Endothelial cell (in vitro differentiated cells): Measurements from ENCODE around the gene LHB. TPM values are rescaled to one million over a fixed set of nuclear protein-coding genes. Genes with fewer than 3 reads are reported as not detected.
"Not testable (repeated sequence)": the region's sequence is repeated elsewhere in the genome, so short reads cannot be mapped to it uniquely, and the experiment has no call there.

Experiments used
- DNase-seq: peaks from one replicate; pipeline ENCODE4 v3.0.0; 2021; ENCODE audit warnings: low spot score
- H3K27ac Mint-ChIP-seq: one replicate; pipeline ENCODE4 v1.8.0; 2021; ENCODE audit warnings: mixed read lengths, inconsistent platforms; ENCODE audit not compliant: unreplicated experiment
- H3K27me3 Mint-ChIP-seq: one replicate; pipeline ENCODE4 v1.8.0; 2021; ENCODE audit warnings: mild to moderate bottlenecking, moderate library complexity, mixed read lengths, inconsistent platforms; ENCODE audit not compliant: unreplicated experiment
- H3K36me3 Mint-ChIP-seq: one replicate; pipeline ENCODE4 v1.8.0; 2021; ENCODE audit warnings: mild to moderate bottlenecking, low read depth, mixed read lengths, inconsistent platforms; ENCODE audit not compliant: unreplicated experiment
- H3K4me1 Mint-ChIP-seq: one replicate; pipeline ENCODE4 v1.8.0; 2021; ENCODE audit warnings: mild to moderate bottlenecking, mixed read lengths, inconsistent platforms; ENCODE audit not compliant: unreplicated experiment
- H3K4me3 Mint-ChIP-seq: one replicate; pipeline ENCODE4 v1.8.0; 2021; ENCODE audit warnings: mild to moderate bottlenecking, mixed read lengths, inconsistent platforms; ENCODE audit not compliant: unreplicated experiment
- H3K9me3 Mint-ChIP-seq: one replicate; pipeline ENCODE4 v1.8.0; 2021; ENCODE audit warnings: mixed read lengths, inconsistent platforms; ENCODE audit not compliant: unreplicated experiment
- total RNA-seq: library from RNA; stranded (reverse); fragmentation: NEBNext Ultra II Directional; extraction: Animal tissue kit (Norgen Biotek cat#: 25700); gene quantifications from one replicate; pipeline ENCODE4 v1.2.1, GENCODE V29; 2021; ENCODE audit not compliant: unreplicated experiment
- TF ChIP-seq, protein P1 (sequence below): fragments of 200-600 bp; sonication (generic); IDR thresholded peaks from one replicate; pipeline ENCODE4 v1.5.0; 2021; ENCODE audit warnings: antibody characterized with exemption; ENCODE audit not compliant: unreplicated experiment

LHB gene
- total RNA-seq, 1 donor from 2014 or later: 1.4 TPM

DNA sequence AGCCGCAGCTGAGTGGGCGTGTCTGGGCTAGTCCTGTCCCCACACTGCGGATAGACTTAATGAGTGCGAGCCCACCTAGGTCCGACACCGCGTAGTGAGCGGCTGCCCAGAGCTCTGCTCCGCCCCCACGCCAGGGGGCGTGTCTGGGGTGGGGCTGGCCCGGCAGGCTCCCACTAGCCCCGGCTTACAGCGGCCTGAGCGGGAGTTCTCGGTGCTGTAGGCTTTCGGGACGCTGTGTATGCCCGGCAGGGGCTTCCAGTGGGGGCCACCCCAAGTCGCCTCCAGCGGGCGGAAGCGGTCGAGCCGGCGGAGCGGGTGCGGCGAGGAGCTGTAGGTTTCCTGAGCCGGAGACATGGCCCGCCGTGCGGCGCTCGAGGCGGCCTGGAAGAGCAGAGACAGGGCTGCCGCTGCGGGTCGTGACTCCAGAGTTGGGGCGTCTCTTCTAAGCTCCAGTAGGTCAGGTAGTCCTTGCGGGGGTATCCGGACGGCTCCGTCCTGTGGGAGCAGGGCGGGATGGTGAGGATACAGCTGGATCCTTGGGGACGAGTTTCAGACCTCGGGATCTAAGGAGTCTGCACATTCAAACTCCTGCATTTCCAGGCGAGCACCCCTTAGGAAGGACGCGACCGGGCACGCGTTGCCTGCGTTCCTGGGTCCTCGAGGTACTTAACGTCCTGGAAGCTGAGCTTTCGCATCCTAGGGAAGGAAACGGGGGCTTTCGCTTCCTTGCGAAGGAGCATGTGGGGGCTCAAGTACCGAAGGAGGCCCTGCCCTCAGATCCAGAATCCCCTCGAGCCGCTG lies 39.4 kb upstream of the LHB start:
- peak; percentile 64 for DNase-seq
- Mint-ChIP-seq H3K4me1 (peaks cover 8% of the 10 kb centered on the region), H3K9me3 (no peaks in the 10 kb centered on the region), H3K27me3 (peaks cover 25% of the 10 kb centered on the region), H3K4me3 (no peak overlapping the region), H3K36me3 (no peaks in the 10 kb centered on the region), H3K27ac (no peak overlapping the region)
- TF ChIP-seq, protein P1, sequence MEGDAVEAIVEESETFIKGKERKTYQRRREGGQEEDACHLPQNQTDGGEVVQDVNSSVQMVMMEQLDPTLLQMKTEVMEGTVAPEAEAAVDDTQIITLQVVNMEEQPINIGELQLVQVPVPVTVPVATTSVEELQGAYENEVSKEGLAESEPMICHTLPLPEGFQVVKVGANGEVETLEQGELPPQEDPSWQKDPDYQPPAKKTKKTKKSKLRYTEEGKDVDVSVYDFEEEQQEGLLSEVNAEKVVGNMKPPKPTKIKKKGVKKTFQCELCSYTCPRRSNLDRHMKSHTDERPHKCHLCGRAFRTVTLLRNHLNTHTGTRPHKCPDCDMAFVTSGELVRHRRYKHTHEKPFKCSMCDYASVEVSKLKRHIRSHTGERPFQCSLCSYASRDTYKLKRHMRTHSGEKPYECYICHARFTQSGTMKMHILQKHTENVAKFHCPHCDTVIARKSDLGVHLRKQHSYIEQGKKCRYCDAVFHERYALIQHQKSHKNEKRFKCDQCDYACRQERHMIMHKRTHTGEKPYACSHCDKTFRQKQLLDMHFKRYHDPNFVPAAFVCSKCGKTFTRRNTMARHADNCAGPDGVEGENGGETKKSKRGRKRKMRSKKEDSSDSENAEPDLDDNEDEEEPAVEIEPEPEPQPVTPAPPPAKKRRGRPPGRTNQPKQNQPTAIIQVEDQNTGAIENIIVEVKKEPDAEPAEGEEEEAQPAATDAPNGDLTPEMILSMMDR: no peak

DNA sequence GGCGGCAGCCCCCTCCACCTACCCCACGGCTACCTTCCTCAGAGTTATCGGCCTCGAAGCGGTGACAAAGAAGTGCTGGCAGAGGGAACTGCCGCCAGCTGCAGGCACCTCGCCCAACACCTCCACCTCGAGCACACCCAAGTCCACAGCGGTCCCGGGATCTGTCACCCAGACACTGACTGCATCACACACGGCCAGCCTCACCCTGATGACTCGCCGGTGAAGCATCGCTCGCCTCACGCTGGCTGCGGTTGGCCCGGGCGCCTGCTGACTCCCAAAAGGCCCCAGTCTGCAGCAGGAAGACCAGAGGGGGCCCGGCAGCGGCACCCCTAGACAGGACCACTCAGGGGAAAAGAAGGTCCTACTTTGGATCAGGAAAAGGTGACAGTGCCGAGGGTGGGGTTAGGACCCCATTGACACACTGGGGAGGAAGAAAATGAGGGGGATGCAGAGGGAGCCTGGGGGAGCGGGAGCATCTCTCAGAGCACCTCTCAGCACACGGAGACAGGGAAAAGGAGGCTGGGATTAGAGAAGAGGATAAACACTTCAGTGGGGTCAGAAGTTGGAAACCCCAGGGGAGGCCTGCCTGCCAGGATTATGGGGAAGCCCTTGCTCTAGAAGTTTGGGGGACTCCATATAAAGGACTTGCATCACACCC lies 33.6 kb upstream of the LHB start:
- H3K27me3 Mint-ChIP-seq, H3K9me3 Mint-ChIP-seq, H3K27ac Mint-ChIP-seq, H3K4me1 Mint-ChIP-seq, H3K36me3 Mint-ChIP-seq, H3K4me3 Mint-ChIP-seq, DNase-seq: not testable (repeated sequence)

DNA sequence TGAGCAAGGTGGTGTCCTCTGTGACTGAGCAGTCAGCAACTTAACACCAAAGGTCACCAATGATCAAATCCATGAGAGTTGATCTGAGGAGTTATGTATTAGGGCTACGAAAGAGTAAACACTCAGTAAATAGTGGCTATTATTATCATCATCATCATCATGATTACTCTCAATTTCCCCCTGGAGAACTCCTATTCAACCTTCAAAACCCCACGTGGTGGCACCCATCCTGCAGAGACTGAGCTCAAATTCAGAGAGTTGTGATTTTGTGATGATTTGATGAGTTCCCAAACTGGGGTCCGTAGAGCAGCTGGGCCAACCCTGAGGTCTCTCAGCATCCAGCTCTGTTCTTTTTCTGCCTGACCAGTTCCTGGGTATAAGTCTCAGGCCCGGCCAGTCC lies 32.9 kb upstream of the LHB start:
- not testable (repeated sequence) for H3K9me3 Mint-ChIP-seq, H3K27me3 Mint-ChIP-seq, H3K27ac Mint-ChIP-seq, H3K4me1 Mint-ChIP-seq, H3K36me3 Mint-ChIP-seq, DNase-seq
- H3K4me3 Mint-ChIP-seq: peak overlapping the region; percentile 14

DNA sequence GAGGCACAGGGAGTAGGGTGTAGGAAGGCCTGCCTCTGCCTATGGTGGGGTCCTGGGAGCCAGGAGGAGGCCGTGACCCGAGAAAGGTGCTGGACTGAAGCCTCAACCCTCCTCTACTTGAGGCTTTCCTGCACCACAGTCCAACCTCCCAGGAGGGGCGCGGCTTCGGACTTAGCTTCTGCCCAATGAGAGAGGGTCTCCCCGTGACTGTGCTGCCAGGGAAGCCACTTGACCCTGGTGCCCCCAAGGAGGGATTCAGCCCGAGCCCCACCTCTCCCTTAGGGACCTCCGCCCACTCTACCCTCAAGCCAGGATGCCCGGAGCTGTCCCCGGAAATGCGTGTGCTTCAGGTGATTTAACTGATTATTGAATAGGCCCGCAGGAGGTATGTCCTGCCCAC lies 32.1 kb upstream of the LHB start, which contains the start of gene CGB8:
TSS of gene CGB8 (minus strand) at position 101 of the 400 bp plus-strand sequence. CDS start 372 bp downstream, outside the sequence.
- H3K4me1 Mint-ChIP-seq, H3K27ac Mint-ChIP-seq, H3K27me3 Mint-ChIP-seq, H3K36me3 Mint-ChIP-seq, H3K9me3 Mint-ChIP-seq, DNase-seq: not testable (repeated sequence)
- H3K4me3 Mint-ChIP-seq: peak within 1 kb of the TSS; percentile 14

DNA sequence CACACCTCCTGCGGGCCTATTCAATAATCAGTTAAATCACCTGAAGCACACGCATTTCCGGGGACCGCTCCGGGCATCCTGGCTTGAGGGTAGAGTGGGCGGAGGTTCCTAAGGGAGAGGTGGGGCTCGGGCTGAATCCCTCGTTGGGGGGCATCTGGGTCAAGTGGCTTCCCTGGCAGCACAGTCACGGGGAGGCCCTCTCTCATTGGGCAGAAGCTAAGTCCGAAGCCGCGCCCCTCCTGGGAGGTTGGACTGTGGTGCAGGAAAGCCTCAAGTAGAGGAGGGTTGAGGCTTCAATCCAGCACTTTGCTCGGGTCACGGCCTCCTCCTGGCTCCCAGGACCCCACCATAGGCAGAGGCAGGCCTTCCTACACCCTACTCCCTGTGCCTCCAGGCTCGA lies 26.7 kb upstream of the LHB start, which contains the start of gene CGB5:
TSS of gene CGB5 (plus strand) at position 301 of the 400 bp plus-strand sequence. CDS start 362 bp downstream, outside the sequence.
- H3K27me3 Mint-ChIP-seq, H3K4me1 Mint-ChIP-seq, DNase-seq, H3K4me3 Mint-ChIP-seq, H3K36me3 Mint-ChIP-seq, H3K9me3 Mint-ChIP-seq, H3K27ac Mint-ChIP-seq: not testable (repeated sequence)

DNA sequence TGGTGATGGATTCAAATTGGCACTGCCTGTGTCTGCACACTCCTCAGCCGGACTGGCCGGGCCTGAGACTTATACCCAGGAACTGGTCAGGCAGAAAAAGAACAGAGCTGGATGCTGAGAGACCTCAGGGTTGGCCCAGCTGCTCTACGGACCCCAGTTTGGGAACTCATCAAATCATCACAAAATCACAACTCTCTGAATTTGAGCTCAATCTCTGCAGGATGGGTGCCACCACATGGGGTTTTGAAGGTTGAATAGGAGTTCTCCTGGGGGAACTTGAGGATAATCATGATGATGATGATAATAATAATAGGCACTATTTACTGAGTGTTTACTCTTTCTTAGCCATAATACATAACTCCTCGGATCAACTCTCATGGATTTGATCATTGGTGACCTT lies 25.8 kb upstream of the LHB start:
- H3K9me3 Mint-ChIP-seq, H3K4me3 Mint-ChIP-seq, H3K27me3 Mint-ChIP-seq, DNase-seq, H3K4me1 Mint-ChIP-seq, H3K36me3 Mint-ChIP-seq, H3K27ac Mint-ChIP-seq: not testable (repeated sequence)

DNA sequence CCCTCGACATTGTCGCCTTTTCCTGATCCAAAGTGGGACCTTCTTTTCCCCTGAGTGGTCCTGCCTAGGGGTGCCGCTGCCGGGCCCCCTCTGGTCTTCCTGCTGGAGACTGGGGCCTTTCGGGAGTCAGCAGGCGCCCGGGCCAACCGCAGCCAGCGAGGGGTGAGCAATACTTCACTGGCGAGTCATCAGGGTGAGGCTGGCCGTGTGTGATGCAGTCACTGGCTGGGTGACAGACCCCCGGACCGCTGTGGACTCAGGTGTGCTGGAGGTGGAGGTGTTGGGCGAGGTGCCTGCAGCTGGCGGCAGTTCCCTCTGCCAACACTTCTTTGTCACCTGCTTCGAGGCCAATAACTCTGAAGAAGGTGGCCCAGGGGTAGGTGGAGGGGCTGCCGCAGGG lies 25.3 kb upstream of the LHB start:
- TF ChIP-seq, protein P1: no peak
- peaks cover 5% of the 10 kb centered on the region for H3K27me3 Mint-ChIP-seq
- no peak for DNase-seq
- no peaks in the 10 kb centered on the region for H3K36me3 Mint-ChIP-seq
- no peaks in the 10 kb centered on the region for H3K4me1 Mint-ChIP-seq
- no peaks in the 10 kb centered on the region for H3K9me3 Mint-ChIP-seq
- no peak overlapping the region for H3K27ac Mint-ChIP-seq
- no peak overlapping the region for H3K4me3 Mint-ChIP-seq

DNA sequence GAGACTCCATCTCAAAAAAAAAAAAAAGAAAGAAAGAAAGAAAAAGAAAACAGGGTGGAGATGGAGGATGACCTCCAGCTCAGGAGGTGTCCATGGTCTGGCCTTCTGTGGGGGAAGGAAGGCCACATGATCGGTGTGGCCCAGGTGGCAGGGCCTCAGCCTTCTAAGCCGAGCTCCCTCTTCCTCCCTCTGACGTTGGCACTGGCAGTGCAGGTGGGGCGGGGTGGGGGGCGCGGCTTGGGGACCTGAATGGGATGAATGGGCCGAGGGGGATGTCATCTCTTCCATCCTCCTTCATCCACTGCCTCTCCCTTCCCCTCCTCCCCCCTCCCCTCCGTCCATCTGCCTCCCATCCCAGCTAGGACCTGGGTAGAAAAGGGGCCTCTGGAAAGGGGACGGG lies 22.8 kb upstream of the LHB start:
- DNase-seq, H3K4me3 Mint-ChIP-seq, H3K9me3 Mint-ChIP-seq, H3K4me1 Mint-ChIP-seq, H3K27ac Mint-ChIP-seq, H3K36me3 Mint-ChIP-seq: not testable (repeated sequence)
- peaks cover 13% of the 10 kb centered on the region for H3K27me3 Mint-ChIP-seq

DNA sequence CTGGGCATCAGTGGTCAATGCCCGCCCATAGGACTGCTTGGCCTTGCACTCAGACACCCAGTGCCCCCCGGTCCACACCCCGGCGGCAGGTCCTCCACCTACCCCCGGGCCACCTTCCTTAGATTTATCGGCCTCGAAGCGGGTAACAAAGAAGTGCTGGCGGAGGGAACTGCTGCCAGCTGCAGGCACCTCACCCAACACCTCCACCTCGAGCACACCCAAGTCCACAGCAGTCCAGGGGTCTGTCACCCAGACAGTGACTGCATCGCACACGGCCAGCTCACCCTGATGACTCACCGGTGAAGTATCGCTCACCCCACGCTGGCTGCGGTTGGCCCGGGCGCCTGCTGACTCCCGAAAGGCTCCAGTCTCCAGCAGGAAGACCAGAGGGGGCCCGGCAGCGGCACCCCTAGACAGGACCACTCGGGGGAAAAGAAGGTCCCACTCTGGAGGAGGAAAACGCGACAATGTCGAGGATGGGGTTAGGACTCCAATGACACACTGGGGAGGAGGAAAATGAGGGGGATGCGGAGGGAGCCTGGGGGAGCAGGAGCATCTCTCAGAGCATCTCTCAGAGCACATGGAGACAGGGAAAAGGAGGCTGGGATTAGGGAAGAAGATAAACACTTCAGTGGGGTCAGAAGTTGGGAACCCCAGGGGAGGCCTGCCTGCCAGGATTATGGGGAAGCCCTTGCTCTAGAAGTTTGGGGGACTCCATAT lies 21.8 kb upstream of the LHB start:
- not testable (repeated sequence) for H3K9me3 Mint-ChIP-seq, DNase-seq, H3K36me3 Mint-ChIP-seq, H3K27ac Mint-ChIP-seq, H3K4me1 Mint-ChIP-seq, H3K4me3 Mint-ChIP-seq
- peaks cover 13% of the 10 kb centered on the region for H3K27me3 Mint-ChIP-seq

DNA sequence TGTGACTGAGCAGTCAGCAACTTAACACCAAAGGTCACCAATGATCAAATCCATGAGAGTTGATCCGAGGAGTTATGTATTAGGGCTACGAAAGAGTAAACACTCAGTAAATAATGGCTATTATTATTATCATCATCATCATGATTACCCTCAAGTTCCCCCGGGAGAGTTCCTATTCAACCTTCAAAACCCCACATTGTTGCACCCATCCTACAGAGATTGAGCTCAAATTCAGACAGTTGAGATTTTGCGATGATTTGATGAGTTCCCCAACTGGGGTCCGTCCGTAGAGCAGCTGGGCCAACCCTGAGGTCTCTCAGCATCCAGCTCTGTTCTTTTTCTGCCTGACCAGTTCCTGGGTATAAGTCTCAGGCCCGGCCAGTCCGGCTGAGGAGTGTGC lies 21.2 kb upstream of the LHB start:
- H3K4me1 Mint-ChIP-seq, H3K27ac Mint-ChIP-seq, DNase-seq, H3K4me3 Mint-ChIP-seq, H3K36me3 Mint-ChIP-seq, H3K9me3 Mint-ChIP-seq: not testable (repeated sequence)
- peaks cover 13% of the 10 kb centered on the region for H3K27me3 Mint-ChIP-seq
